Osteoblast (primary cell): ENCODE results near the gene PTPN14. TPM values are rescaled to one million over a fixed set of nuclear protein-coding genes. Genes with fewer than 3 reads are reported as not detected.
A peak's percentile ranks its signal among the peaks of the same experiment; 100 is the strongest.

ENCODE experiments used
- DNase-seq: peaks from one replicate; pipeline ENCODE4 v3.0.0; 2011; ENCODE audit warnings: low spot score, mixed read lengths; ENCODE audit not compliant: insufficient read length; ENCODE audit errors: missing footprints
- H2AFZ ChIP-seq: 2 replicates; pipeline ENCODE4 v1.6.0; 2011; ENCODE audit warnings: mild to moderate bottlenecking, low read length
- H3K27ac ChIP-seq: 2 replicates; pipeline ENCODE4 v1.5.1; 2011; ENCODE audit warnings: mild to moderate bottlenecking, low read depth, low read length, moderate library complexity
- H3K27me3 ChIP-seq: 2 replicates; pipeline ENCODE4 v1.6.0; 2012; ENCODE audit warnings: mild to moderate bottlenecking, control low read depth, inconsistent platforms, low read length, moderate library complexity; ENCODE audit not compliant: insufficient read depth
- H3K36me3 ChIP-seq: 2 replicates; pipeline ENCODE4 v1.5.1; 2011; ENCODE audit warnings: mild to moderate bottlenecking, low read length, control low read depth, moderate library complexity; ENCODE audit not compliant: insufficient read depth
- H3K4me1 ChIP-seq: 2 replicates; pipeline ENCODE4 v1.5.1; 2011; ENCODE audit warnings: mild to moderate bottlenecking, low read length, control low read depth, moderate library complexity; ENCODE audit not compliant: insufficient read depth
- H3K4me2 ChIP-seq: 2 replicates; pipeline ENCODE4 v1.6.0; 2011; ENCODE audit warnings: mild to moderate bottlenecking, low read length; ENCODE audit not compliant: insufficient read depth
- H3K4me3 ChIP-seq: fragments of 200-600 bp; sonication (generic); 3 replicates; pipeline ENCODE4 v1.5.1; 2012; ENCODE audit warnings: mild to moderate bottlenecking, low read length, inconsistent platforms; ENCODE audit not compliant: insufficient read depth
- H3K79me2 ChIP-seq: 2 replicates; pipeline ENCODE4 v1.6.0; 2012; ENCODE audit warnings: mild to moderate bottlenecking, low read length, control low read depth, inconsistent platforms; ENCODE audit not compliant: insufficient read depth
- H3K9me3 ChIP-seq: 2 replicates; pipeline ENCODE4 v1.5.1; 2011; ENCODE audit warnings: low read depth, low read length, control low read depth
- H4K20me1 ChIP-seq: 2 replicates; pipeline ENCODE4 v1.6.0; 2012; ENCODE audit warnings: mild to moderate bottlenecking, low read length, control low read depth; ENCODE audit not compliant: insufficient read depth
- total RNA-seq: library from RNA; depleted of rRNA; stranded (reverse); fragments of >200 nt; gene quantifications from 2 replicates; pipeline ENCODE4 v1.2.3, GENCODE V29; 2012
- TF ChIP-seq, protein P1 (sequence below): IDR thresholded peaks from 2 replicates; pipeline ENCODE4 v1.5.1; 2011; ENCODE audit warnings: mild to moderate bottlenecking, low read depth, low read length, moderate library complexity; ENCODE audit errors: extremely low read depth

Gene PTPN14
- total RNA-seq, 1 donor = 131 TPM

- peak overlapping the region; percentile 95 for H3K27ac ChIP-seq
- no peak overlapping the region for H3K4me3 ChIP-seq
- TF ChIP-seq, protein P1, sequence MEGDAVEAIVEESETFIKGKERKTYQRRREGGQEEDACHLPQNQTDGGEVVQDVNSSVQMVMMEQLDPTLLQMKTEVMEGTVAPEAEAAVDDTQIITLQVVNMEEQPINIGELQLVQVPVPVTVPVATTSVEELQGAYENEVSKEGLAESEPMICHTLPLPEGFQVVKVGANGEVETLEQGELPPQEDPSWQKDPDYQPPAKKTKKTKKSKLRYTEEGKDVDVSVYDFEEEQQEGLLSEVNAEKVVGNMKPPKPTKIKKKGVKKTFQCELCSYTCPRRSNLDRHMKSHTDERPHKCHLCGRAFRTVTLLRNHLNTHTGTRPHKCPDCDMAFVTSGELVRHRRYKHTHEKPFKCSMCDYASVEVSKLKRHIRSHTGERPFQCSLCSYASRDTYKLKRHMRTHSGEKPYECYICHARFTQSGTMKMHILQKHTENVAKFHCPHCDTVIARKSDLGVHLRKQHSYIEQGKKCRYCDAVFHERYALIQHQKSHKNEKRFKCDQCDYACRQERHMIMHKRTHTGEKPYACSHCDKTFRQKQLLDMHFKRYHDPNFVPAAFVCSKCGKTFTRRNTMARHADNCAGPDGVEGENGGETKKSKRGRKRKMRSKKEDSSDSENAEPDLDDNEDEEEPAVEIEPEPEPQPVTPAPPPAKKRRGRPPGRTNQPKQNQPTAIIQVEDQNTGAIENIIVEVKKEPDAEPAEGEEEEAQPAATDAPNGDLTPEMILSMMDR = no peak
- H3K4me2 ChIP-seq = peak overlapping the region; percentile 67
- no peaks in the 10 kb centered on the region for H3K36me3 ChIP-seq
- no peaks in the 10 kb centered on the region for H3K27me3 ChIP-seq
- H4K20me1 ChIP-seq = peaks cover 8% of the 10 kb centered on the region
- no peaks in the 10 kb centered on the region for H3K9me3 ChIP-seq
- no peak overlapping the region for H2AFZ ChIP-seq
- DNase-seq = peak; percentile 93
- peaks cover 64% of the 10 kb centered on the region for H3K4me1 ChIP-seq
- H3K79me2 ChIP-seq = peaks cover 89% of the 10 kb centered on the region
These were observed 74.2 kb downstream of the PTPN14 start for GRCh38 chr1:214476986-214477870.

- H2AFZ ChIP-seq = no peak overlapping the region
- H3K4me2 ChIP-seq = peak overlapping the region; percentile 67
- peaks cover 10% of the 10 kb centered on the region for H4K20me1 ChIP-seq
- H3K27me3 ChIP-seq = no peaks in the 10 kb centered on the region
- H3K4me1 ChIP-seq = peaks cover 72% of the 10 kb centered on the region
- no peaks in the 10 kb centered on the region for H3K36me3 ChIP-seq
- H3K9me3 ChIP-seq = no peaks in the 10 kb centered on the region
- DNase-seq = no peak
- TF ChIP-seq, protein P1 = no peak
- H3K27ac ChIP-seq = peak overlapping the region; percentile 95
- peak overlapping the region; percentile 14 for H3K4me3 ChIP-seq
- peaks cover 90% of the 10 kb centered on the region for H3K79me2 ChIP-seq
These were observed 75.0 kb downstream of the PTPN14 start for GRCh38 chr1:214476229-214476985.

DNA sequence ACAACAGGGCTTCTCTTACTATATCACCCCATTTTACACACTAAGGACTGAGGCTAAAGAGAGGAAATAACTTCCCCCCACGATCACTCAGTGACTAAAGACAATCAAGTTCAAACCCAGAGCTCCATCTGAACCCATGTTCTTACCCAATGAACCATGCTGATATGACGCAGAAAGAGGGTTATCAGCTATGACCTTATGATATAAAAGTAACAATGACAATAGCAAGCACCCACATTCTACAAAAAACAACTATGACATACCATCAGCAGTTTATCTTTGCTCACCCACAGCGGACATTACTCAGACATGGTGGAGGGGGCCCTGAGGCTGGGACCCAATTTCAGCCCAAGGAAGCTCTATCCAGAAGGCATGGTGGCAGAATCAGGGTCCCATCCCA lies 75.7 kb downstream of the PTPN14 start:
- no peak for DNase-seq
- peaks cover 91% of the 10 kb centered on the region for H3K79me2 ChIP-seq
- H3K4me3 ChIP-seq = peak overlapping the region; percentile 14
- peaks cover 9% of the 10 kb centered on the region for H4K20me1 ChIP-seq
- no peaks in the 10 kb centered on the region for H3K27me3 ChIP-seq
- H3K27ac ChIP-seq = peak overlapping the region; percentile 95
- TF ChIP-seq, protein P1 = no peak
- peaks cover 76% of the 10 kb centered on the region for H3K4me1 ChIP-seq
- H3K36me3 ChIP-seq = no peaks in the 10 kb centered on the region
- no peak overlapping the region for H2AFZ ChIP-seq
- H3K4me2 ChIP-seq = peak overlapping the region; percentile 67
- H3K9me3 ChIP-seq = no peaks in the 10 kb centered on the region

DNA sequence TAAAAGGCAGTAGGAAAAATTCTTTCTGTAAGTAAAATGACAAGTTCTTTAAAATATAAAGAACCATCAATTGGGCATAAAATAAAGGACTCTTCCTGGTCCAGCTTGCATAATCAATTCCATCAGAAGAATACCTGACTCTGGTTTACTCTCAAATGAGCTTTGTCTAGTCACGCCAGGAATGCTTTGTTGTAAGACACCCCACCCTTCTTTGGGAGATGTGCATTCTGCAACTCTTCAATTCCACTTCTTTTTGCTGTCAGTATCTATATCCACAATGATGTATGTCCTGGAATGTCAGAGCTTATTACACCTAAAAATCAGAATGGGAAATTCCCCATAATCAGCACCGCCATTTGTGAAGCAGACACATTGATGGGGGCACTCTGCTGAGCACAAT lies 76.1 kb downstream of the PTPN14 start:
- TF ChIP-seq, protein P1 = no peak
- Histone ChIP-seq H3K79me2 (peaks cover 89% of the 10 kb centered on the region), H3K4me3 (peak overlapping the region; percentile 14), H2AFZ (no peak overlapping the region), H4K20me1 (peaks cover 5% of the 10 kb centered on the region), H3K4me1 (peaks cover 74% of the 10 kb centered on the region), H3K27ac (peak overlapping the region; percentile 95), H3K36me3 (no peaks in the 10 kb centered on the region), H3K9me3 (no peaks in the 10 kb centered on the region), H3K27me3 (no peaks in the 10 kb centered on the region), H3K4me2 (peak overlapping the region; percentile 67)
- no peak for DNase-seq
